Neural progenitor cell (in vitro differentiated cells): Measurements from ENCODE around the gene IL17RE.

Experiments used
- CTCF ChIP-seq: fragments of 200-600 bp; sonication (generic); IDR thresholded peaks from 2 replicates; pipeline ENCODE4 v1.5.1; 2017; ENCODE audit warnings: antibody characterized with exemption, mild to moderate bottlenecking
- EZH2 ChIP-seq: fragments of 200-600 bp; sonication (generic); IDR thresholded peaks from 2 replicates; pipeline ENCODE4 v1.6.1; 2017; ENCODE audit warnings: antibody characterized with exemption, mild to moderate bottlenecking, moderate library complexity

- TF ChIP-seq CTCF = no peak
- no peak for TF ChIP-seq EZH2
Observed at GRCh38 chr3:9942164-9942563, 39.5 kb downstream of the IL17RE start.
